SK-N-SH treated with all-trans-retinoic acid at 6 μM for 48 hours (cell line): ENCODE measurements around the gene IGDCC3.

Experiments
- ATAC-seq: fragments of 200-7000 bp; cut with Tn5 transposase; 3 replicates; pipeline ENCODE4 v1.9.1; 2020; ENCODE audit warnings: mild to moderate bottlenecking, moderate library complexity
- BACH2 ChIP-seq: fragments of 250-450 bp; sonication (Bioruptor Pico); IDR thresholded peaks from 2 replicates; pipeline ENCODE4 v1.9.0; 2021; ENCODE audit warnings: mild to moderate bottlenecking, borderline replicate concordance
- CSDC2 ChIP-seq: fragments of 250-450 bp; sonication (Bioruptor Pico); IDR thresholded peaks from 2 replicates; pipeline ENCODE4 v1.5.0; 2020; ENCODE audit warnings: mild to moderate bottlenecking, moderate library complexity
- ESRRG ChIP-seq: fragments of 250-450 bp; sonication (Bioruptor Pico); IDR thresholded peaks from 2 replicates; pipeline ENCODE4 v1.6.1; 2021; ENCODE audit warnings: mild to moderate bottlenecking
- GLIS3 ChIP-seq: fragments of 250-450 bp; sonication (Bioruptor Pico); IDR thresholded peaks from 2 replicates; pipeline ENCODE4 v1.5.0; 2020; ENCODE audit warnings: mild to moderate bottlenecking, moderate library complexity
- ISL1 ChIP-seq: fragments of 250-450 bp; sonication (Bioruptor Pico); IDR thresholded peaks from 2 replicates; pipeline ENCODE4 v2.1.2; 2022; ENCODE audit warnings: mild to moderate bottlenecking, moderate library complexity
- PATZ1 ChIP-seq: fragments of 250-450 bp; sonication (Bioruptor Pico); IDR thresholded peaks from 2 replicates; pipeline ENCODE4 v1.8.0; 2020; ENCODE audit warnings: mild to moderate bottlenecking, moderate library complexity, borderline replicate concordance
- PPARA ChIP-seq: fragments of 250-450 bp; sonication (Bioruptor Pico); IDR thresholded peaks from 2 replicates; pipeline ENCODE4 v1.5.0; 2020; ENCODE audit warnings: mild to moderate bottlenecking, borderline replicate concordance
- RARB ChIP-seq: fragments of 250-450 bp; sonication (Bioruptor Pico); IDR thresholded peaks from 2 replicates; pipeline ENCODE4 v1.8.0; 2021; ENCODE audit warnings: mild to moderate bottlenecking, moderate library complexity
- SNAI2 ChIP-seq: fragments of 250-450 bp; sonication (Bioruptor Pico); IDR thresholded peaks from 2 replicates; pipeline ENCODE4 v1.5.0; 2020; ENCODE audit warnings: mild to moderate bottlenecking, moderate library complexity
- TCF4 ChIP-seq: fragments of 250-450 bp; sonication (Bioruptor Pico); IDR thresholded peaks from 2 replicates; pipeline ENCODE4 v1.8.0; 2021; ENCODE audit warnings: mild to moderate bottlenecking, moderate library complexity, borderline replicate concordance
- TOX ChIP-seq: fragments of 250-450 bp; sonication (Bioruptor Pico); IDR thresholded peaks from 2 replicates; pipeline ENCODE4 v1.8.0; 2021; ENCODE audit warnings: mild to moderate bottlenecking, moderate library complexity, borderline replicate concordance
- TSHZ2 ChIP-seq: fragments of 250-450 bp; sonication (Bioruptor Pico); IDR thresholded peaks from 2 replicates; pipeline ENCODE4 v1.5.0; 2020; ENCODE audit warnings: mild to moderate bottlenecking, moderate library complexity
- ZC3H10 ChIP-seq: fragments of 250-450 bp; sonication (Bioruptor Pico); IDR thresholded peaks from 2 replicates; pipeline ENCODE4 v1.5.1; 2021; ENCODE audit warnings: mild to moderate bottlenecking, moderate library complexity
- ZFP3 ChIP-seq: fragments of 250-450 bp; sonication (Bioruptor Pico); IDR thresholded peaks from 2 replicates; pipeline ENCODE4 v1.5.0; 2020; ENCODE audit warnings: mild to moderate bottlenecking, moderate library complexity
- ZNF565 ChIP-seq: fragments of 450-650 bp; formaldehyde crosslinking; conservative IDR thresholded peaks from 2 replicates; pipeline ENCODE4 v1.5.0; 2020; ENCODE audit warnings: low read depth, mild to moderate bottlenecking, moderate library complexity
- ZNF70 ChIP-seq: fragments of 450-650 bp; formaldehyde crosslinking; IDR thresholded peaks from 2 replicates; pipeline ENCODE4 v1.5.0; 2020; ENCODE audit warnings: mild to moderate bottlenecking, moderate library complexity
- ZNF8 ChIP-seq: fragments of 450-650 bp; formaldehyde crosslinking; IDR thresholded peaks from 2 replicates; pipeline ENCODE4 v1.5.0; 2020; ENCODE audit warnings: mild to moderate bottlenecking, moderate library complexity

The IGDCC3 gene

GRCh38 chr15:65287520-65287855, 90.3 kb downstream of the IGDCC3 start:
- TF ChIP-seq ISL1 (CRISPR knock-in tag) (no peak), ZFP3 (no peak), PATZ1 (no peak), TCF4 (no peak), CSDC2 (CRISPR knock-in tag) (no peak), ZC3H10 (CRISPR knock-in tag) (no peak), ZNF8 (CRISPR knock-in tag) (no peak), BACH2 (CRISPR knock-in tag) (no peak), PPARA (CRISPR knock-in tag) (no peak), ZNF565 (CRISPR knock-in tag) (no peak)
- ATAC-seq = no peak

GRCh38 chr15:65286704-65287519, 90.9 kb downstream of the IGDCC3 start, which contains the start of gene PARP16:
PARP16 (minus strand) TSS chr15:65286883; CDS start chr15:65286426, 457 bp downstream.
- TF ChIP-seq TSHZ2 (CRISPR knock-in tag) (0 out of 2 replicates have a peak, but pooled peaks have one; percentile 33), GLIS3 (CRISPR knock-in tag) (no peak)
- peak; percentile 94 for ATAC-seq

GRCh38 chr15:65286069-65286703, 91.6 kb downstream of the IGDCC3 start:
- peak; percentile 55 for ATAC-seq
- TF ChIP-seq ZNF70 (no peak), ISL1 (CRISPR knock-in tag) (no peak), RARB (no peak), BACH2 (CRISPR knock-in tag) (no peak), ZNF565 (CRISPR knock-in tag) (no peak), PATZ1 (no peak)
- TF ChIP-seq, all 23 proteins: peak for 0

GRCh38 chr15:65285291-65286068, 92.3 kb downstream of the IGDCC3 start:
- TF ChIP-seq SNAI2 (CRISPR knock-in tag) = no peak
- TF ChIP-seq ZNF8 (CRISPR knock-in tag) = no peak
- no peak for TF ChIP-seq ZFP3
- no peak for TF ChIP-seq ZC3H10 (CRISPR knock-in tag)
- no peak for TF ChIP-seq TOX
- TF ChIP-seq PPARA (CRISPR knock-in tag) = no peak
- TF ChIP-seq ZNF70 = no peak
- peak; percentile 29 for ATAC-seq

- no peak for ATAC-seq
- TF ChIP-seq ESRRG (CRISPR knock-in tag) = no peak
Measured at GRCh38 chr15:65278480-65278879, 99.3 kb downstream of the IGDCC3 start.
